Glomerular visceral epithelial cell (primary cell): ENCODE data around the gene ELOVL6.
"Not testable (repeated sequence)": the region's sequence is repeated elsewhere in the genome, so short reads cannot be mapped to it uniquely, and the experiment has no call there.

Source experiments
- DNase-seq: peaks from one replicate; pipeline ENCODE4 v3.0.0-alpha.2; 2016; ENCODE audit errors: extremely low spot score

Gene ELOVL6

GRCh38 chr4:110160618-110161017, 37.8 kb downstream of the ELOVL6 start:
- no peak for DNase-seq

- no peak for DNase-seq
Measured at GRCh38 chr4:110159541-110159940, 38.9 kb downstream of the ELOVL6 start.

GRCh38 chr4:110157580-110157979, 40.8 kb downstream of the ELOVL6 start:
- DNase-seq: no peak

- not testable (repeated sequence) for DNase-seq
Measured at GRCh38 chr4:110157166-110157565, 41.2 kb downstream of the ELOVL6 start.

GRCh38 chr4:110156442-110156841, 42.0 kb downstream of the ELOVL6 start:
- no peak for DNase-seq

GRCh38 chr4:110155654-110156053, 42.8 kb downstream of the ELOVL6 start:
- DNase-seq: peak; percentile 38

- no peak for DNase-seq
Measured at GRCh38 chr4:110154582-110154981, 43.8 kb downstream of the ELOVL6 start.

GRCh38 chr4:110152386-110152785, 46.0 kb downstream of the ELOVL6 start:
- DNase-seq: no peak

GRCh38 chr4:110149089-110149488, 49.3 kb downstream of the ELOVL6 start:
- DNase-seq: no peak

GRCh38 chr4:110142461-110142860, 56.0 kb downstream of the ELOVL6 start:
- DNase-seq: no peak

- no peak for DNase-seq
Measured at GRCh38 chr4:110139815-110140214, 58.6 kb downstream of the ELOVL6 start.

GRCh38 chr4:110139111-110139510, 59.3 kb downstream of the ELOVL6 start:
- no peak for DNase-seq

GRCh38 chr4:110138551-110138950, 59.9 kb downstream of the ELOVL6 start:
- no peak for DNase-seq

- no peak for DNase-seq
Measured at GRCh38 chr4:110137829-110138228, 60.6 kb downstream of the ELOVL6 start.

GRCh38 chr4:110135523-110135922, 62.9 kb downstream of the ELOVL6 start:
- no peak for DNase-seq

- no peak for DNase-seq
Measured at GRCh38 chr4:110135076-110135475, 63.3 kb downstream of the ELOVL6 start.

GRCh38 chr4:110134269-110134869, 64.0 kb downstream of the ELOVL6 start:
- no peak for DNase-seq

- DNase-seq: no peak
Measured at GRCh38 chr4:110132816-110133719, 65.3 kb downstream of the ELOVL6 start.

GRCh38 chr4:110131916-110132315, 66.5 kb downstream of the ELOVL6 start:
- no peak for DNase-seq

- no peak for DNase-seq
Measured at GRCh38 chr4:110130576-110131358, 67.6 kb downstream of the ELOVL6 start.

GRCh38 chr4:110129544-110129943, 68.9 kb downstream of the ELOVL6 start:
- no peak for DNase-seq

- no peak for DNase-seq
Measured at GRCh38 chr4:110128472-110128919, 69.9 kb downstream of the ELOVL6 start.
